WTC11 (cell line): ENCODE results near the gene SH3YL1. TPM values are rescaled to one million over a fixed set of nuclear protein-coding genes. Genes with fewer than 3 reads are reported as not detected.

Source experiments
- ATAC-seq: fragments of 200-7000 bp; cut with Tn5 transposase; 2 replicates; pipeline ENCODE4 v1.10.0; 2021; ENCODE audit warnings: mild to moderate bottlenecking, moderate library complexity
- CTCF ChIA-PET: fragments of 300-600 bp; sonication (Branson Sonifier 250); formaldehyde crosslinking; loops from one replicate; lab custom pipeline; 2021; ENCODE audit warnings: antibody characterized with exemption; lab: Charles Lee
- POLR2A ChIA-PET: fragments of 350-600 bp; sonication (Branson Sonifier 250); formaldehyde crosslinking; loops from one replicate; lab custom pipeline; 2021; ENCODE audit warnings: antibody characterized with exemption; lab: Charles Lee
- DNase-seq: peaks from one replicate; pipeline ENCODE4 v3.0.0; 2021; ENCODE audit warnings: low spot score
- H3K27ac Mint-ChIP-seq: 2 replicates; pipeline ENCODE4 v1.8.0; 2021; ENCODE audit warnings: mixed read lengths
- H3K27me3 Mint-ChIP-seq: 2 replicates; pipeline ENCODE4 v1.8.0; 2021; ENCODE audit warnings: low read depth, mild to moderate bottlenecking, moderate library complexity, mixed read lengths
- H3K36me3 Mint-ChIP-seq: 2 replicates; pipeline ENCODE4 v1.8.0; 2021; ENCODE audit warnings: mixed read lengths
- H3K4me1 Mint-ChIP-seq: 2 replicates; pipeline ENCODE4 v1.8.0; 2022; ENCODE audit warnings: mixed read lengths
- H3K4me3 Mint-ChIP-seq: 2 replicates; pipeline ENCODE4 v1.8.0; 2021; ENCODE audit warnings: mild to moderate bottlenecking, moderate library complexity, mixed read lengths
- H3K9me3 Mint-ChIP-seq: 2 replicates; pipeline ENCODE4 v1.8.0; 2021; ENCODE audit warnings: mixed read lengths
- CBFB ChIP-seq: sonication (generic); formaldehyde crosslinking; IDR thresholded peaks from 2 replicates; pipeline ENCODE4 v1.8.1; 2022; ENCODE audit warnings: mild to moderate bottlenecking, low read depth, missing genetic modification reagents
- EMX1 ChIP-seq: fragments of 250-450 bp; sonication (Bioruptor Pico); IDR thresholded peaks from 2 replicates; pipeline ENCODE4 v1.8.0; 2021; ENCODE audit warnings: mild to moderate bottlenecking
- FOXP1 ChIP-seq: sonication (generic); formaldehyde crosslinking; IDR thresholded peaks from 2 replicates; pipeline ENCODE4 v1.8.0; 2022; ENCODE audit warnings: missing genetic modification reagents, mild to moderate bottlenecking, moderate library complexity, borderline replicate concordance
- JAZF1 ChIP-seq: fragments of 250-450 bp; sonication (Bioruptor Pico); IDR thresholded peaks from 2 replicates; pipeline ENCODE4 v1.9.0; 2021; ENCODE audit warnings: moderate library complexity, mild to moderate bottlenecking, inconsistent platforms
- JUN ChIP-seq: sonication (generic); formaldehyde crosslinking; IDR thresholded peaks from 2 replicates; pipeline ENCODE4 v1.8.0; 2023; ENCODE audit warnings: mild to moderate bottlenecking, missing genetic modification reagents
- KAT7 ChIP-seq: sonication (generic); formaldehyde crosslinking; IDR thresholded peaks from 2 replicates; pipeline ENCODE4 v1.8.1; 2023; ENCODE audit warnings: missing genetic modification reagents, mild to moderate bottlenecking, borderline replicate concordance
- RORB ChIP-seq: fragments of 250-450 bp; sonication (Bioruptor Pico); IDR thresholded peaks from 2 replicates; pipeline ENCODE4 v1.9.0; 2021; ENCODE audit warnings: mild to moderate bottlenecking
- TCF7 ChIP-seq: sonication (generic); formaldehyde crosslinking; IDR thresholded peaks from 2 replicates; pipeline ENCODE4 v1.8.0; 2022; ENCODE audit warnings: mild to moderate bottlenecking, low read depth, missing genetic modification reagents, moderate library complexity
- ZNF138 ChIP-seq: sonication (generic); formaldehyde crosslinking; conservative IDR thresholded peaks from 2 replicates; pipeline ENCODE4 v1.8.1; 2022; ENCODE audit warnings: mild to moderate bottlenecking, moderate library complexity, missing genetic modification reagents
- ZNF423 ChIP-seq: fragments of 250-450 bp; sonication (Bioruptor Pico); IDR thresholded peaks from 2 replicates; pipeline ENCODE4 v2.1.2; 2022; ENCODE audit warnings: mild to moderate bottlenecking, moderate library complexity
- total RNA-seq: library from RNA; stranded (reverse); gene quantifications from 3 replicates; pipeline ENCODE4 v1.2.3, GENCODE V29; 2021
- TF ChIP-seq, protein P1 (sequence below): sonication (generic); formaldehyde crosslinking; IDR thresholded peaks from 2 replicates; pipeline ENCODE4 v1.8.0; 2022; ENCODE audit warnings: mild to moderate bottlenecking, missing genetic modification reagents
- TF ChIP-seq, protein P2 (sequence below): fragments of 250-450 bp; sonication (Bioruptor Pico); IDR thresholded peaks from 2 replicates; pipeline ENCODE4 v2.1.2; 2022; ENCODE audit warnings: mild to moderate bottlenecking, moderate library complexity
- TF ChIP-seq, protein P3 (sequence below): sonication (generic); formaldehyde crosslinking; conservative IDR thresholded peaks from 2 replicates; pipeline ENCODE4 v1.8.1; 2023; ENCODE audit warnings: mild to moderate bottlenecking, low read depth, missing genetic modification reagents, moderate library complexity
- TF ChIP-seq, protein P4 (sequence below): sonication (generic); formaldehyde crosslinking; IDR thresholded peaks from 2 replicates; pipeline ENCODE4 v1.8.0; 2023; ENCODE audit warnings: missing genetic modification reagents
- TF ChIP-seq, protein P5 (sequence below): sonication (generic); formaldehyde crosslinking; IDR thresholded peaks from 2 replicates; pipeline ENCODE4 v1.8.1; 2023; ENCODE audit warnings: mild to moderate bottlenecking, missing genetic modification reagents
- TF ChIP-seq, protein P6 (sequence below): sonication (generic); formaldehyde crosslinking; IDR thresholded peaks from 2 replicates; pipeline ENCODE4 v1.8.1; 2023; ENCODE audit warnings: mild to moderate bottlenecking, missing genetic modification reagents, borderline replicate concordance
- TF ChIP-seq, protein P7 (sequence below): sonication (generic); formaldehyde crosslinking; IDR thresholded peaks from 2 replicates; pipeline ENCODE4 v1.8.1; 2022; ENCODE audit warnings: mild to moderate bottlenecking, missing genetic modification reagents, moderate library complexity, borderline replicate concordance

SH3YL1 gene
- total RNA-seq, 1 experiment from 2014 or later: 26.4 TPM

DNA sequence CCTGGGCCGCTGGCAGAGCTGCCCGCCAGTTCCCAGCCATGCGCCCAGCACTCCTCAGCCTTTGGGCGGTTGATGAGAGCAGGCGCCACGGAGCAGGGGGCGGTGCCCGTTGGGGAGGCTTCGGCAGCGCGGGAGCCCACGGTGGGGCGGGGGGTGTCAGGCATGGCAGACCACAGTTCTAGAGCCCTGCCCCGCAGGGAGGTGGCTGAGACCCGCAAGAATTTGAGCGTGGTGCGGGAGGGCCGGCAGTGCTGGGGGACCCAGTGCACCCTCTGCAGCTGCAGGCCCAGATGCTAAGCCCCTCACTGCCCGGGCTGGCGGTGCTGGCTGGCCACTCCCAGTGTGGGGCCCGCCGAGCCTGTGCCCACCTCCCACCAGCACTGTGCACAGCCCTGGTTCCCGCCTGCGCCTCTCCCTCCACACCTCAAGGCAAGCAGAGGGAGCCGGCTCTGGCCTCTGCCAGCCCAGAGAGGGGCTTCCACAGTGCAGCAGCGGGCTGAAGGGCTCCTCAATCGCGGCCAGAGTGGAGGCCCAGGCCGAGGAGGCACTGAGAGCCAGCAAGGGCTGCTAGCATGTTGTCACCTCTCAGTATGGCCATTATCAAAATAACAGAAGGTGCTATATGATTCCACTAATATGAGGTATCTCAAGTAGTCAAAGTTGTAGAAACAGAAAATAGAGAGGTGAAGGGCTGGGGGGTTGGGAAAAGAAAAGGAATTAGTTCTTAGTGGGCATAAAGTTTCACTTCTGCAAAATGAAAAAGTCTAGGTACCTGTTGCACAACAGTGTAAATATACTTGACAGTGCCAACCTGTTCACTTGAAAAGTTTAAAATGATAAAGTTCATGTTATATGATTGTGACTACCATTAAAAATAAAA lies 72.3 kb downstream of the SH3YL1 start:
- Mint-ChIP-seq H3K27me3 (peaks cover 4% of the 10 kb centered on the region), H3K27ac (no peak overlapping the region), H3K4me1 (no peaks in the 10 kb centered on the region), H3K4me3 (no peak overlapping the region), H3K9me3 (peaks cover 44% of the 10 kb centered on the region)
- CTCF ChIA-PET: no interaction called here
- DNase-seq: no peak
- TF ChIP-seq JAZF1 (no peak), RORB (CRISPR knock-in tag) (no peak), CBFB (CRISPR knock-in tag) (no peak), FOXP1 (CRISPR knock-in tag) (no peak), KAT7 (no peak), TCF7 (CRISPR knock-in tag) (no peak)
- TF ChIP-seq, protein P1, sequence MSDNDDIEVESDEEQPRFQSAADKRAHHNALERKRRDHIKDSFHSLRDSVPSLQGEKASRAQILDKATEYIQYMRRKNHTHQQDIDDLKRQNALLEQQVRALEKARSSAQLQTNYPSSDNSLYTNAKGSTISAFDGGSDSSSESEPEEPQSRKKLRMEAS (CRISPR knock-in tag): no peak
- TF ChIP-seq, protein P2, sequence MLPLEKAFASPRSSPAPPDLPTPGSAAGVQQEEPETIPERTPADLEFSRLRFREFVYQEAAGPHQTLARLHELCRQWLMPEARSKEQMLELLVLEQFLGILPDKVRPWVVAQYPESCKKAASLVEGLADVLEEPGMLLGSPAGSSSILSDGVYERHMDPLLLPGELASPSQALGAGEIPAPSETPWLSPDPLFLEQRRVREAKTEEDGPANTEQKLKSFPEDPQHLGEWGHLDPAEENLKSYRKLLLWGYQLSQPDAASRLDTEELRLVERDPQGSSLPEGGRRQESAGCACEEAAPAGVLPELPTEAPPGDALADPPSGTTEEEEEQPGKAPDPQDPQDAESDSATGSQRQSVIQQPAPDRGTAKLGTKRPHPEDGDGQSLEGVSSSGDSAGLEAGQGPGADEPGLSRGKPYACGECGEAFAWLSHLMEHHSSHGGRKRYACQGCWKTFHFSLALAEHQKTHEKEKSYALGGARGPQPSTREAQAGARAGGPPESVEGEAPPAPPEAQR: no peak
- TF ChIP-seq, protein P3, sequence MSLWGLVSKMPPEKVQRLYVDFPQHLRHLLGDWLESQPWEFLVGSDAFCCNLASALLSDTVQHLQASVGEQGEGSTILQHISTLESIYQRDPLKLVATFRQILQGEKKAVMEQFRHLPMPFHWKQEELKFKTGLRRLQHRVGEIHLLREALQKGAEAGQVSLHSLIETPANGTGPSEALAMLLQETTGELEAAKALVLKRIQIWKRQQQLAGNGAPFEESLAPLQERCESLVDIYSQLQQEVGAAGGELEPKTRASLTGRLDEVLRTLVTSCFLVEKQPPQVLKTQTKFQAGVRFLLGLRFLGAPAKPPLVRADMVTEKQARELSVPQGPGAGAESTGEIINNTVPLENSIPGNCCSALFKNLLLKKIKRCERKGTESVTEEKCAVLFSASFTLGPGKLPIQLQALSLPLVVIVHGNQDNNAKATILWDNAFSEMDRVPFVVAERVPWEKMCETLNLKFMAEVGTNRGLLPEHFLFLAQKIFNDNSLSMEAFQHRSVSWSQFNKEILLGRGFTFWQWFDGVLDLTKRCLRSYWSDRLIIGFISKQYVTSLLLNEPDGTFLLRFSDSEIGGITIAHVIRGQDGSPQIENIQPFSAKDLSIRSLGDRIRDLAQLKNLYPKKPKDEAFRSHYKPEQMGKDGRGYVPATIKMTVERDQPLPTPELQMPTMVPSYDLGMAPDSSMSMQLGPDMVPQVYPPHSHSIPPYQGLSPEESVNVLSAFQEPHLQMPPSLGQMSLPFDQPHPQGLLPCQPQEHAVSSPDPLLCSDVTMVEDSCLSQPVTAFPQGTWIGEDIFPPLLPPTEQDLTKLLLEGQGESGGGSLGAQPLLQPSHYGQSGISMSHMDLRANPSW (CRISPR knock-in tag): no peak
- TF ChIP-seq, protein P4, sequence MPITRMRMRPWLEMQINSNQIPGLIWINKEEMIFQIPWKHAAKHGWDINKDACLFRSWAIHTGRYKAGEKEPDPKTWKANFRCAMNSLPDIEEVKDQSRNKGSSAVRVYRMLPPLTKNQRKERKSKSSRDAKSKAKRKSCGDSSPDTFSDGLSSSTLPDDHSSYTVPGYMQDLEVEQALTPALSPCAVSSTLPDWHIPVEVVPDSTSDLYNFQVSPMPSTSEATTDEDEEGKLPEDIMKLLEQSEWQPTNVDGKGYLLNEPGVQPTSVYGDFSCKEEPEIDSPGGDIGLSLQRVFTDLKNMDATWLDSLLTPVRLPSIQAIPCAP (CRISPR knock-in tag): no peak
- TF ChIP-seq, all 79 proteins: peak for 0
- POLR2A ChIA-PET: no interaction called here
- no peak for ATAC-seq
- H3K36me3 Mint-ChIP-seq: peaks cover 26% of the 10 kb centered on the region

DNA sequence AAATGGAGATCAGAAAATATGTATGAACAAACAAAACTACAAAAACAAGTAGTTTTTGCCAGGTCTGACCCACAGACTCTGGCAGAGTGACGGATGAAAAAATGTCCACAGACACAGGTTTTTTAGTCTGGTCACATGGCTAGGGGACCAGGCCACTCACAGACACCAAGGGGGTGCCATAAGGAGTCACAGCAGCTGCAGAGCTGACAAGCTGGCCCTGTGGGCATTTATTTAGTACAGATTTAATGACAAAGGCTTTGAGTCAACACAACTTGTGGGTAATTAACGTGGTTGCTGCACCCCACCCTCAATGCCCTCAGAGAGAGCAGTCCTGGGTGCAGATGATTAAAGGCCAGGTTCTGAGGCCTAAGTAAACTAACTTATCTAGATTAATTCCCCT lies 76.0 kb downstream of the SH3YL1 start:
- POLR2A ChIA-PET: no interaction called here
- TF ChIP-seq, protein P5, sequence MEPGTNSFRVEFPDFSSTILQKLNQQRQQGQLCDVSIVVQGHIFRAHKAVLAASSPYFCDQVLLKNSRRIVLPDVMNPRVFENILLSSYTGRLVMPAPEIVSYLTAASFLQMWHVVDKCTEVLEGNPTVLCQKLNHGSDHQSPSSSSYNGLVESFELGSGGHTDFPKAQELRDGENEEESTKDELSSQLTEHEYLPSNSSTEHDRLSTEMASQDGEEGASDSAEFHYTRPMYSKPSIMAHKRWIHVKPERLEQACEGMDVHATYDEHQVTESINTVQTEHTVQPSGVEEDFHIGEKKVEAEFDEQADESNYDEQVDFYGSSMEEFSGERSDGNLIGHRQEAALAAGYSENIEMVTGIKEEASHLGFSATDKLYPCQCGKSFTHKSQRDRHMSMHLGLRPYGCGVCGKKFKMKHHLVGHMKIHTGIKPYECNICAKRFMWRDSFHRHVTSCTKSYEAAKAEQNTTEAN: no peak
- TF ChIP-seq JUN (CRISPR knock-in tag): no peak
- TF ChIP-seq KAT7: no peak
- TF ChIP-seq, protein P2: no peak
- TF ChIP-seq, protein P6, sequence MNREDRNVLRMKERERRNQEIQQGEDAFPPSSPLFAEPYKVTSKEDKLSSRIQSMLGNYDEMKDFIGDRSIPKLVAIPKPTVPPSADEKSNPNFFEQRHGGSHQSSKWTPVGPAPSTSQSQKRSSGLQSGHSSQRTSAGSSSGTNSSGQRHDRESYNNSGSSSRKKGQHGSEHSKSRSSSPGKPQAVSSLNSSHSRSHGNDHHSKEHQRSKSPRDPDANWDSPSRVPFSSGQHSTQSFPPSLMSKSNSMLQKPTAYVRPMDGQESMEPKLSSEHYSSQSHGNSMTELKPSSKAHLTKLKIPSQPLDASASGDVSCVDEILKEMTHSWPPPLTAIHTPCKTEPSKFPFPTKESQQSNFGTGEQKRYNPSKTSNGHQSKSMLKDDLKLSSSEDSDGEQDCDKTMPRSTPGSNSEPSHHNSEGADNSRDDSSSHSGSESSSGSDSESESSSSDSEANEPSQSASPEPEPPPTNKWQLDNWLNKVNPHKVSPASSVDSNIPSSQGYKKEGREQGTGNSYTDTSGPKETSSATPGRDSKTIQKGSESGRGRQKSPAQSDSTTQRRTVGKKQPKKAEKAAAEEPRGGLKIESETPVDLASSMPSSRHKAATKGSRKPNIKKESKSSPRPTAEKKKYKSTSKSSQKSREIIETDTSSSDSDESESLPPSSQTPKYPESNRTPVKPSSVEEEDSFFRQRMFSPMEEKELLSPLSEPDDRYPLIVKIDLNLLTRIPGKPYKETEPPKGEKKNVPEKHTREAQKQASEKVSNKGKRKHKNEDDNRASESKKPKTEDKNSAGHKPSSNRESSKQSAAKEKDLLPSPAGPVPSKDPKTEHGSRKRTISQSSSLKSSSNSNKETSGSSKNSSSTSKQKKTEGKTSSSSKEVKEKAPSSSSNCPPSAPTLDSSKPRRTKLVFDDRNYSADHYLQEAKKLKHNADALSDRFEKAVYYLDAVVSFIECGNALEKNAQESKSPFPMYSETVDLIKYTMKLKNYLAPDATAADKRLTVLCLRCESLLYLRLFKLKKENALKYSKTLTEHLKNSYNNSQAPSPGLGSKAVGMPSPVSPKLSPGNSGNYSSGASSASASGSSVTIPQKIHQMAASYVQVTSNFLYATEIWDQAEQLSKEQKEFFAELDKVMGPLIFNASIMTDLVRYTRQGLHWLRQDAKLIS: no peak
- TF ChIP-seq ZNF138 (CRISPR knock-in tag): no peak
- TF ChIP-seq EMX1 (CRISPR knock-in tag): no peak
- TF ChIP-seq, protein P7, sequence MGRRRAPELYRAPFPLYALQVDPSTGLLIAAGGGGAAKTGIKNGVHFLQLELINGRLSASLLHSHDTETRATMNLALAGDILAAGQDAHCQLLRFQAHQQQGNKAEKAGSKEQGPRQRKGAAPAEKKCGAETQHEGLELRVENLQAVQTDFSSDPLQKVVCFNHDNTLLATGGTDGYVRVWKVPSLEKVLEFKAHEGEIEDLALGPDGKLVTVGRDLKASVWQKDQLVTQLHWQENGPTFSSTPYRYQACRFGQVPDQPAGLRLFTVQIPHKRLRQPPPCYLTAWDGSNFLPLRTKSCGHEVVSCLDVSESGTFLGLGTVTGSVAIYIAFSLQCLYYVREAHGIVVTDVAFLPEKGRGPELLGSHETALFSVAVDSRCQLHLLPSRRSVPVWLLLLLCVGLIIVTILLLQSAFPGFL (CRISPR knock-in tag): no peak
- no peak for TF ChIP-seq ZNF423 (CRISPR knock-in tag)
- no peak overlapping the region for H3K4me3 Mint-ChIP-seq

More for the DNA sequence above, 76.0 kb downstream of the SH3YL1 start:
- CTCF ChIA-PET: no interaction called here
- Mint-ChIP-seq H3K27me3 (peaks cover 16% of the 10 kb centered on the region), H3K9me3 (peaks cover 78% of the 10 kb centered on the region), H3K4me1 (no peaks in the 10 kb centered on the region), H3K36me3 (peaks cover 60% of the 10 kb centered on the region), H3K27ac (no peak overlapping the region)
- ATAC-seq (no peak), DNase-seq (no peak)
